ENCODE measurements around the gene FOXO3.

The FOXO3 gene

DNA sequence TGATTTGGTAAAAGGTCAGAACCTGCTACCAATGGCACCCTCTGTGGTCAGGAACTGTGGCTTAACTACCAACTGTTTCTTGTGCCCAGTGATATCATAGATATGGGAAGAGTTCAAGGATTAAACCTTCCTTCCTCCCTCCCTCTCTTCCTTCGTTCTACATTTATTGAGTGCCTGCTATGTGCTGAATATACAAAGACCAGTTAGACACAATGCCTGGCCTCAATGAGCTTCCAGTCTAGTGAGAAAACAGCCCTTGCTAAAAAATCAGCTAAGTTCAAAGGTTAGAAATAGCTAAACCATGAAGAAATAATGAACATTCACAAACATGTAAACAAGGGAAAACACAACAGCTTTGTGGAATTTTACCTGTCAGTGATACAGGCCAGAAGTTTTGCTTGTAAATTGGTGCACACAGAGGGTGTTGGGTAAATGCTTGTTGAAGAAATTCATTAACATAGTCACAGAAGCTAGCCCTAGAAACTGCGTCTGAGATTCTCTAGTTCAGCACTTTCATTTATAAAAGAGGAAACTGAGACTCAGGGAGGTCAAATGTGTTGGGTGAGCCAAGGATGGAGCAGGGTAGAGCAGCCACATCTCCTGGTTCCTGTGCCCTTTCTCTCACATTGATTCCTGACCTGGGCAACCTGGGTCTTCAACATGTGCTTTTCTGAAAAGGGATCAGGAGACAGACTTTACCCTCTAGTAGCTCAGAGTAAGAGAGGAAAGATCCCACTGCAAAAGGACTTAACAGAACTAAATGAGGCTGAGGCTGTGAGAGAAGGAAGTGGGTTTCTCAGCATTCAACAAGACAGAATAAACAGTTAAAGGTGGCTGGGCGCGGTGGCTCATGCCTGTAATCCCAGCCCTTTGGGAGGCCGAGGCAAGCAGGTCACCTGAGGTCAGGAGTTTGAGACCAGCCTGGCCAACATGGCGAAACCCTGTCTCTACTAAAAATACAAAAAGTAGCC, 14.4 kb upstream of the FOXO3 start:
- DNase-seq (ENCODE audit: low read depth) = no peak
- TF ChIP-seq, protein P1, sequence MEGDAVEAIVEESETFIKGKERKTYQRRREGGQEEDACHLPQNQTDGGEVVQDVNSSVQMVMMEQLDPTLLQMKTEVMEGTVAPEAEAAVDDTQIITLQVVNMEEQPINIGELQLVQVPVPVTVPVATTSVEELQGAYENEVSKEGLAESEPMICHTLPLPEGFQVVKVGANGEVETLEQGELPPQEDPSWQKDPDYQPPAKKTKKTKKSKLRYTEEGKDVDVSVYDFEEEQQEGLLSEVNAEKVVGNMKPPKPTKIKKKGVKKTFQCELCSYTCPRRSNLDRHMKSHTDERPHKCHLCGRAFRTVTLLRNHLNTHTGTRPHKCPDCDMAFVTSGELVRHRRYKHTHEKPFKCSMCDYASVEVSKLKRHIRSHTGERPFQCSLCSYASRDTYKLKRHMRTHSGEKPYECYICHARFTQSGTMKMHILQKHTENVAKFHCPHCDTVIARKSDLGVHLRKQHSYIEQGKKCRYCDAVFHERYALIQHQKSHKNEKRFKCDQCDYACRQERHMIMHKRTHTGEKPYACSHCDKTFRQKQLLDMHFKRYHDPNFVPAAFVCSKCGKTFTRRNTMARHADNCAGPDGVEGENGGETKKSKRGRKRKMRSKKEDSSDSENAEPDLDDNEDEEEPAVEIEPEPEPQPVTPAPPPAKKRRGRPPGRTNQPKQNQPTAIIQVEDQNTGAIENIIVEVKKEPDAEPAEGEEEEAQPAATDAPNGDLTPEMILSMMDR (conservative IDR thresholded peaks at IDR 0.05; ENCODE audit: low read depth, low read length) = no peak
- no peak overlapping the region for H3K4me3 ChIP-seq (ENCODE audit: low read depth, low read length)

DNA sequence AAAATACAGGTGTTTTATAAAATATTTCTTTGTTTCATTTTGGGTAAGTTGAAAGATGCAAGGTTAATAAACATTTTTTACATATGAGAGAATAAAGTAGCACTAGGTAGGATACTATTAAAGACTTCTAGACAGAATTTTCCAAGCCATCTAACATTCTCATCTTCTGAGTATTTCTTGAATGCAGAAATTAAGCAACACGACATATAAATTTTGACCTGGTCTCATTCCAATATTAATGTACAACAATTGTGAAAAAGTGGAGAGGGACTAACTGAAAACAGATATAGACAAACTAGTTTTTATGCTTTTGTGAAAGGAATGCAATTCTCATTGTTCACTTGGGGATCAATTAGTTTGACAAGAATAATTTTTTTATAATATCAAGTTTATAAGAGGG, 11.5 kb upstream of the FOXO3 start:
- no peak for DNase-seq (ENCODE audit: low read depth)
- no peak overlapping the region for H3K4me3 ChIP-seq (ENCODE audit: low read depth, low read length)
- TF ChIP-seq, protein P1 (conservative IDR thresholded peaks at IDR 0.05; ENCODE audit: low read depth, low read length) = no peak

DNA sequence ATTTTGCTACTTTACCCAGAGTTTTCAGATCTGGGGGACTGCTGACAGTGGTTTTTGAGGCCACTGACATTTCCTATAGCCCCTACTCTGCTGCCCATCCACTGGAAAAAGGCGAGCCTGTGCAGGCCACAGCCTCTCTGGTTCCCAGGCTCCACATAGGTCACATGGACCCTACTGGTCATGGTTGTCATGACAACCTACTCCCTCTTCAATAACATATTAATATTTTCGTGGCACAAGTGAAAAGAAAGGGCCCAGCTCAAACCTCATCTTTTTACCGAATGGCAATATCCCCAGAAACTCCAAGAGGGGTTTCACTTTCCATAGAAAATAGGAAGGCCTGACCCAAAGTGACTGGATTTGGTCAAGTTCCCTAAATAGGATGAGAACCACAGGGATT, 11.0 kb upstream of the FOXO3 start:
- DNase-seq (ENCODE audit: low read depth) = peak; percentile 46
- TF ChIP-seq, protein P1 (conservative IDR thresholded peaks at IDR 0.05; ENCODE audit: low read depth, low read length) = no peak
- no peak overlapping the region for H3K4me3 ChIP-seq (ENCODE audit: low read depth, low read length)

DNA sequence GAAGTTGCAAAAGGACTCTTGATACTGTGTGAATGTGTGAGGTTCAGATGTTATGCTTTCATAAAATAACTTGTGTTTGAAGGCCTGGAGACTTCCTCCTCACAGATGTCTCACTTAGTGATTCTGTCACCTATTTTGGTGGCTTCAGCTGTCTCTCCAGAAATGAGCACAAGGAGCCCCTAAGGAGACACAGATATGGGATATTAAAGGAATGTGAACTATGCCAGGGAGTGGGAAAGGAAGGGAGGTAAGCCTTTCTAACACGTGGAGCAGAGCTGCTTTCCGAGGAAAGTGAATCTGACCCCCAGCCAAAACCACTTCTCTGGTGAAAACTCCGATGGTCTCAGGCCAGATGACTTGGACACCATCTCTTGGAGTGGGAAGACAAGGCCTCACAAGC, 10.5 kb upstream of the FOXO3 start:
- no peak overlapping the region for H3K4me3 ChIP-seq (ENCODE audit: low read depth, low read length)
- no peak for DNase-seq (ENCODE audit: low read depth)
- TF ChIP-seq, protein P1 (conservative IDR thresholded peaks at IDR 0.05; ENCODE audit: low read depth, low read length) = no peak

DNA sequence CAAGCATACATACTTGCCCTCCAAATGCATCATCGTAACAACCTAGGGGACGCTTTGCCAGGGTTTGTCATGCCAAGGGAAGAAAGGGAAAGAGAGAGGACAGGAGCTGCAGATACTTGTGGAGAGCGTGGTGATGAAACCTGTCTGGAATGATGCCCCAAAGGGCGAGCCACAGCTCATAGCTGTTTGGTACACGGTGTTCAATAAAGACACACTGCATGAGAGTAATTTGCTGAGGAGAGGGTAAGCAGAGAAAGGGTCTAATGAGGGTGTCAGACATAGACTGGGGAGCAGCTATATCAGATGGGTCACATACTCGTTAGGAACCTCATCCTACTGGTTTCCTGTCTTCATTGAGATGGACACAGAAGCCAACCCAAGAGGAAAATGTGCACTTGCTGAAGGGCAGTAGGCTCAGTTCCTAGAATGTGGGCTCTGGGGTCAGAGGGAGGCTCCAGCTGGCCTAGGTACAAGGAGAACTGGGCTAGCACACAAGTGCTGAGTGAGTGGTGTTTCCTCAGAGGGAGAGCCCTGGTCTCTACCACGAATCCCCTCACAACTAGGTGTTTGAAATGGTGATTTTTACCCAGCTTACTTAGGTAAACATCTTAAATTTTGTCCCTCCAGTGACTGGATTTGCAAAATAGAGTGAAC, 5.2 kb upstream of the FOXO3 start:
- H3K4me3 ChIP-seq (ENCODE audit: low read depth, low read length) = no peak overlapping the region
- TF ChIP-seq, protein P1 (conservative IDR thresholded peaks at IDR 0.05; ENCODE audit: low read depth, low read length) = no peak
- DNase-seq (ENCODE audit: low read depth) = no peak

DNA sequence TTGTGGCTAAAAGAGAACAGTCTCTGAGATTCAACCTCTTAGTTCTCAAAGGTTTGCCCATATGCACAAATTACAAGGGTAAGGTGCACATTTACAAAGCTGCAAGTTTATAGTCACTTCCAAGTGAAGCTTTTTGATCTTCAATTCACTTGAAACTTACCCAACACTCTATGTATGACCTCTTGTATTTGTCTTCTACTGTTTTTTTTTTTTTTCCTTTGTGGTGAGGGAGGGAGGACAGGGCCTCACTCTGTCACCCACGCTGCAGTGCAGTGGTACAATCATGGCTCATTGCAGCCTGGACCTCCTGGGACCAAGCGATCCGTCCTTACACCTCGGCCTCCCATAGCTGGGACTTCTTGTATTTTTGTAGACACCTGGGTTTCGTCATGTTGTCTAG, 4.5 kb upstream of the FOXO3 start:
- no peak overlapping the region for H3K4me3 ChIP-seq (ENCODE audit: low read depth, low read length)
- DNase-seq (ENCODE audit: low read depth) = no peak
- TF ChIP-seq, protein P1 (conservative IDR thresholded peaks at IDR 0.05; ENCODE audit: low read depth, low read length) = no peak

Data from choroid plexus epithelial cell (primary cell).